Measurements from ENCODE around the gene GLI3. TPM values are rescaled to one million over a fixed set of nuclear protein-coding genes. Genes with fewer than 3 reads are reported as not detected.

GLI3 gene
- total RNA-seq, 1 donor from 2014 or later = 3.3 TPM

DNA sequence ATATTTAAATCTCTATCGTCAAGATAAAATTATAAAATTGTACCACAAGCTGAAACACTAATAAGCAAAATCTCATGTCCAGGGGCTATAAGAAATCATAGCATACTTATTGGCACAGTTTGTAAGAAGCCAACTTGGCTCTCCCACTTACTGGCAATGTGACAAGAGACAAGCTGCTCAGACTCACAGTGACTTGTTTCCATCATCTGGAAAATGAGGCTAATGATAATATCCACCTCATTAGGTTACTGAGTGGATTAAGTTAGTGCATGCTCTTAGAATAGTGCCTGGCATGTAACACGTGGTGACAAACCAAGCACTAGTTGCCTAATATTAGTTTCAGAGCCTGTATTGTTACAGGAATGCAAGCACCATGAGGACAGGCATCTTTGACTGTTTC lies 234.4 kb downstream of the GLI3 start:
- ATAC-seq (ENCODE audit: poor library complexity) = no peak
- no peak for DNase-seq
- intact Hi-C loops (cut with DNase I) = no loop called here

DNA sequence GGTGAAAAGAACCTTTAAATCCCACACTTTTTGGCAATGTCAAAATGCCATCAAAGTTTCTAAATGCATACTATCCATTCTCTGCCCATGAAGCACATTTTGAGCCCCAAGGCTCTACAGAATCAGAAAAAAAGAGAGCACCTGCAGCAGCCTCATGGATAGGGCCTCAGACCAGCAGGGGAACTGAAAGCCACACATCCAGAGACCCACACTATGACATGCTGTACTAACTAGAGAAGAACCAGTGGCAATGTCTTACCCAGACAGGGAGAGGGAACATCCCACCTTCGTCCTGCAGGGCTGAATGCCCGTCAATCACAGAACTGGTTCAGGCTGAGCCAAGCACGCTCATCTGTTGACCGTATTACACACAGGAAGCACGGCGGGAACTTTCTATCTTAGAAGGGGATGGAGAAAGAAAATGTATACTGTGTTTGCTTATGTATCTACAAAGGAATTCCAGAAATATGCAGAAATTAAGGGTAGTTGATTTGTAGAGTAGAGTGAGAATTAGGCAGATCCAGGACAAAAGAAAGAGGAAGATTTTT lies 237.2 kb downstream of the GLI3 start:
- intact Hi-C loops (cut with DNase I) = no loop called here
- DNase-seq = no peak
- ATAC-seq (ENCODE audit: poor library complexity) = no peak

DNA sequence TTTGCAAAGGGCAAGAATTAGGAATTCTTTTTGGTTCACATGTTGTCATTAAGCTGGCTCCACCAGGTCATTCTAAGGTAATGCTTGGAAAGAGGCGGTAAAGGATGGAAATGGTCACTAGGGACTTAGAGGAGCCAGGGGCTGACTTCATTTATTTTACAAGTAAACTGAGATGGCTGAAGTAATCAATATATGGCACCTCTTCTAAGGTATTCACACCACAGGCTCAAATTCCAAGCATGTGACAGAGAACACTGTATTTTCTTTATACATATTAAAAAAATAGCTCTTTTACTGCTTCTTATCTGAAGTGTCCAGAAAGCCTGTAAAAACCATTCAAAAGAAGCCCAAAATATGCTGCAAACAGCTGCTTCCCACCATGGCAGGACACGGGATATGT lies 239.0 kb downstream of the GLI3 start:
- DNase-seq (no peak), ATAC-seq (ENCODE audit: poor library complexity) (no peak)
- intact Hi-C loops (cut with DNase I) = no loop called here

DNA sequence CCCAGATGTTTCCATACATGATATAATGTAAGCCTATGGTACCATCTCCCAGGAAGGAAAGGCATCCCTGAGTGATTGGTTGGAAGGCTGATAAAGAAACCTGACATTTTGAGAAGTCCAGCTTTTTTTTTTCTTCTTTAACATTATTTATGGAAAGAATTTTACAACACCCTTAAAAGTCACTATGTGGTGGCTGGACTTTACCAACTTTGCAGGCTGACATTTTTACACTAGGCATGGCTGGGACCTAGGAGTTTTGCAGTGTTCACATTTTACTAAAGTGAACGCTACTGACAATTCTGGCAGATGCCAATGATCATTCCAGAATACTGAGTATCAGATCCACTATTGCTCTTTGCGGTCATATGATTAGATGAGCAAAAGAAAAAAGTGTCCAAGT lies 239.9 kb downstream of the GLI3 start:
- ATAC-seq (ENCODE audit: poor library complexity) (no peak), DNase-seq (no peak)
- intact Hi-C loops (cut with DNase I) = no loop called here

DNA sequence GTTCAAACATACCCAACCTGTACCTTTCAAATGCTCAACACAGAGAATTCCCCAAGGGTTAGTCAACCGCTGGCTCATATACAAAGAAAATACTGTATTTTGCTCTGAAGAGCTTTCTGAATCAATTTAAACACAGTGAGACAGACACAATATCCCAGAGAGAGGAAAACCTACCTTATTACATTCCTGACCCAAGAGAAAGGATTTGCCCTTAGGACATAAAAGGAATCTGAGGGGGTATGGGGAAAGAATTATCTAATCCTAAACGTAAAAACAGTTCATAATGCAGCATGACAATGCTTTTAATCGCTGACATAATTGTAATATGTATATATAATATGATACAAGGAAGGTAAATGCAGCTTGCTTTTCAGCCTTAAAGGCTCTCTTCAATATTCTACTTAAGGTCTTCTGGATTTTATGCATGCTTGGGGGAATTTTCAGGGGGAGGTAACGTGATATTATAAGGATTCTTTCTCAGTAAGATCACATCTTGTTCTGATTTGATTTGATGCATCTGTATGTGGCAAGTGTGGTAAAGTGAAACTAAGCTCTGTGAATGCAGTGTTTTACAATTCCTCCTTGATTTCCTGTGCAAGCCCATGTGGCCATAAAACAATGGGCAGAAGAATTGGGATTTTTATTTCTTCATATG lies 240.5 kb downstream of the GLI3 start:
- DNase-seq = no peak
- no peak for ATAC-seq (ENCODE audit: poor library complexity)
- intact Hi-C loops (cut with DNase I) = no loop called here

DNA sequence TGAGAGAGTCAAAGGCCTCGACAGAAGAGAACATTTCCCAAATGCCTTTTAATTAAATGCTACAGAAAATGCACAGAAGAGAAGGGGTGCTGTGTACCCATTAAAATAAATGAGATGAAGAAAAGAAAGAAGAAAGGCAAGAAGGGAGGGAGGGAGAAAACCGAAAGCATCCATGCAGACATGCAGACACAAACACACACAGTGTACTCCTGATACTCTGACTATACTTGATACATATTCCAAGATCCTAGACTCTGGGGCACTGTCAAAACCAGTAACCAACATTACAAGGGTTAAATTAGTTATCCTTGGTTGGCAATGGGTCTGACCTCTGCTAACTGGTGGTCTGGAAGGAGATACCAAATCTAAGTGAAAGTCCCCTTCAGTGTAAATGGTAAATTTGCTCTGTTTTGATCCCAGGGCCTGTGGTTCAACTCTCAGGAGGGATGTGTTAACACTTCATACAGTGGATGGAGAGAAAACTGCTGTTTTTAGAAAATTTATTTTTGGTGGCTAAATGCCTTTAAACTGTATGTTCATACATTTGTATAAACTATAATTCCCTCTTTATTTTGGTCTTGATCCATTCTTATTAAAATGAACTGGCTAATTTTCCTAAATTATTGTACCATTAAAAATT lies 241.3 kb downstream of the GLI3 start:
- intact Hi-C loops (cut with DNase I) = no loop called here
- peak; percentile 51 for ATAC-seq (ENCODE audit: poor library complexity)
- no peak for DNase-seq

DNA sequence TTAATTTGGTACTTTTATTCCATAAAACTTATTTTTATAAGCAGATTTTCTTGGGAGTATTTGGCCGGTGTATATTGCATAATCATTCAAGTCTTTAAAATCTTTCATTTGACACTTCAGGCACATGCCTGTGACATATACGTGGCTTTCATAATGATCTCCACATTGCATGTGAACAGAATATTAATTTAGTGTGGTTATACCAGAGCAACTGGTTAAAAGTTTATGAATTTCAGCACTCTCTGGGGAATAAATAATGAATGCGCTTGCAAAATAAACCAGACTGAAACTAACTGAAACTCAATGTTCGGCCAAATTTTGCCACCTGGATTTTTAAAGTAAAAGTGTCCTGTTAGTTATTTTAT lies 242.3 kb downstream of the GLI3 start:
- no peak for DNase-seq
- intact Hi-C loops (cut with DNase I) = no loop called here
- peak; percentile 10 for ATAC-seq (ENCODE audit: poor library complexity)

DNA sequence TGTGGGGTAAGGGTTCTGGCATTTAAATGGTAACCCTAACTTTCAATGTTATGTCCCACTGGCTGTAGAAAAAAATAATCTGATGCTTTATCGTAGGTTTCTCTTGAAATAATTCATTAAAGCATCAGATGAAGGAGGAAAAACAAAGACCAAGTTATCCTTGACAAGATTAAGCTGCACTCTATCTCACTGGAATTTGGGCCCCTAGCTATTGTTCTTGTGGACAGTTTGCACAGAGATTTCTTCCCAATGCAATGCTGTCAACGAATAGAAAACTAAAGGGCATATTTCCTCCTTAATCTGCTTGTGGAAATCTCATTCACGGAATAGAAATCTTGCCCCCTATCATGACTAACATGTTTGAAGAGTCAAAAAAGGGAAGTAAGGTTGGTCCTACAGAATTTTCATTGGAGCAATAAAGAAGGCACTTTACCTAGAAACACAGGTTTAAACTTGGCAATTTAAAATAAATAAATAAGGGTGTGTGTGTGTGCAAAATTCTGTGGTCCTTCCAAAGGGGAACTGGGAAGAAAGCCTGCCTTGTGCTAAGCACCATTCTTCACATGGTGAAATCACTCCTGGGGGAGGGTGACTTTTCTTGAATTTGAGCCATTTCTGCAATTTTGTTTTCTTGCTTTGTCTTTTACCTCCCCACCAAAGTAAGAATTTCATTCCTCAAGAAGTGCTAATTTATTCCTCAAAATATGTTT lies 242.8 kb downstream of the GLI3 start:
- DNase-seq (no peak), ATAC-seq (ENCODE audit: poor library complexity) (peak; percentile 58)
- intact Hi-C loops (cut with DNase I) = no loop called here

DNA sequence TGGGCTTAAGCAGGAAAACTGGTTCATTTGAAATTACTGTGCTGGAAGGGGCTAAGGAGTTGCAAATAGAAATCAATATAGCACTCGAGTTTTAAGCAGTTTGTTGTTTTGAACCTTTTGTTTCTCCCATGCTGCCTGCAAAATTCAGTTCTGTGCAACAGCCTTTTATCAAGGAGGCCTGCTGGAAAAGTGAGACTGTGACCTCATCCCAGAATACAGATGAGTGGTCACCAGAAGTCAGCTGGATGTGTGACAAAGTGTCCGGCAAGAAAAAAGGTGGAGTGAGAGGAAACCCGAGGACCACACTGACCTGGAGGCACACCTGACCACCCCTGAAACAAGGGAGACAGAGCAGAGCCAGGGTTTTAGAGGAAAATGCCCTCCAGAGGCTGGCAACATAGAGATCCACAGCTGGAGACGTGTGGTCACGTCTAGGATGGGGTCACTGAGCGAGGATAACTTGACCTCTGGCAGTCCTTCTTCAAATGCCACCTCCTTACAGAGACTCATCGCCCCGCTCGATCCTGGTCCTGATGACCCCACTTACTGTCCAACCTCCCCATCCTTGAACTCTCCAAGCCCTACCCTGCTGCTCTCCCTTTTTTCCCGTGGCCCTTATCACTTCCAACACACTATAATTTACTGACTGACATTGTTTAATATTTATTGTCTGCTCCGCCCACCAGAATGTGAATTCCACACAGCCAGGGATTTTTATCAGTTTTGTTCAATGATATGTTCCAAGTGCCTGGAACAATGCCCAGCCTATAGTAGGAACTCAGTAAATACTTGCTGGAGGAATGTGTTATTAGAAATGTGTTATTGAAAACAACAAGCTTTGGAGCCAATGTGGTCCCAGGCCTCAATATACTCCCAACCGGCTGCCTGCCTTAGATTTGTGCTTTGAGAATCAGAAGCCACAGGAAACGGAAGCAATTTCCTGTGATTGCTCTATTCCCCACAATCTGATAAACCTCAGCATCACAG lies 243.8 kb downstream of the GLI3 start:
- no peak for ATAC-seq (ENCODE audit: poor library complexity)
- DNase-seq = no peak
- intact Hi-C loops (cut with DNase I) = no loop called here

DNA sequence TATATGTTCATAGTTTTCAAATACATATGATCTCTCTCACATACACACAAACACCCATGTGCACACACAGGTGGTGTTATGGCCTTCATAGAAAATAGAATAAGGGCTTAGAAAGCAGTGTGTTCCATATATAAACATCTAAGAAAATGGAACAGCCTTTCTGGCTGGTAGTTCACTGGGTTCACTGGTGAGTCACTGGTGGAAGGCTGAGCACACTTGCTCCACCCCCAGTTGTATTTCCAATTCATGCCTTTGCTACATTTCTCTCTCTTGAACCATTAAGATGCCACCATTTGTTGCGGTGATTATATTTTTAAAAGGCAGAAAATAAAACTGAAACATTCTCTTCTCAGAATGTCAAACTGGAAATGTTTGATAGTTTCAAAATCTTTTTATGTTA lies 252.1 kb downstream of the GLI3 start:
- DNase-seq (no peak), ATAC-seq (ENCODE audit: poor library complexity) (no peak)
- intact Hi-C loops (cut with DNase I) = no loop called here

DNA sequence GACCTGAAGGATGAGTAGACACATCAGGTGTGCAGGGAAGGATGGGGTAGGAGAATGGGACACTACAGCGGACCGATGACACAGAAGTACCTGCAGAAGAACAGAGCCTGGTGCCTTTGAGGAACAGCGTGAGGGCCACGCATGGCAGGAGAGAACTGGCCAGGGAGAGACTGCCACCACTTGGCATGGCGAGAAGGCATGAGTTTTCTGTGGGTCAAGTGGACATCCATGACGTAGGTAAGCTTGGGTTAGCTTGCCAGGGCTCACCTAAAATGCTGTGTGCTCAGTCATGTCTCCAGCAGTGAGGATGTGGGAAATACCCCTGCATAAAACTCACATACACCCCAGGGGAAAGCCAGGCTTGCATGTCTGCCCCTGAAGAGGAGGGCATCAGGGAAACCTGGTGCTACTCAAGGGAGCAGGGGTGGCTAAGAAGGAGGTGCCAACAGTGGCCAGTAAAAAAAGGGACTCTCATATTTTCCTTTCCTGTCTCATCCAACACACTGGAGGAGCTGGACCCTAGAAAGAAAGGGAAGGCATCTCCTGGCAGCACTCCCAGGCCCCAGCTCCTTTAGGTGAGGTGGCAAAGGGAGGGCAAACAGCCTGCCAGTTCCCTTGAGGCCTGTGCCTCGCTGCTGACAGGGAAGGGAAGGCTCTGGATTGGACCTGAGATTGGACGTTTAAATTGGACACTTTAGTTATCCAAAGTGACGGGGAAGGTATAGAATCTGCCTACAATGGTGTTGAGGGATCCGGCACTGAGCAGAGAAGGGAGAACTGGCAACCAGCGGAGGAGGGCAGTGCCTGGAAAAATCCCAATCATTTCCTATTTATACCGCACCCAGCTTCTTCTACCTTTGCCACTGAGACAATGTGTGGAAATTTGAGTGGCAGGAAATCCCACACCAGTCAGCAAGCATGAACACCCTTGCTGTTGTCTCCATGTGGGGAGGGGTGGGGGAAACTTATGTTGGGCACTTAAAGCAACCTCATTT lies 255.7 kb downstream of the GLI3 start:
- DNase-seq (no peak), ATAC-seq (ENCODE audit: poor library complexity) (peak; percentile 54)
- intact Hi-C loops (cut with DNase I) = no loop called here

DNA sequence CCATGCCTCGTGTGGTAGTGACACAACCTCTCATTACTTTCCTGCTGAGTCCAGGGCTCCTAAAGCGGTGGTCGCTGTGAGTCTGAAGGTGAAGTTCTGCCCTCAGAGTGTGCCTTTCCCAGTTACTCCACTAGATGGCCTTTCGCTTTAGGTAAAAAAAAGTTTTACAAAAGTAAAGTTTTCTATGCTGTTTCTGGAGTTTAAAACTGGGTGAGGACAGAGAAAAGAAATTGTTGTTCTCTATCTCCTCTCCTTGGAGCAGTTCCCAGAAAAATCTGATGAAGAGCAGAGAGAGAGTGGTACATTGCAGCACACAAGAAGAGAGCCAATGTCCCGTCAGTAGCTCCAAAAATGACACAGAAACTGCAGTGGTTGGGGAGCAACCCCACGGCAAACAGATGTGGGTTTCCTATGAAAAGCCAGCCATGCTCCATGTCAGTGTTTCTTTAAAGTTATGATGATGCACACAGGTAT lies 257.1 kb downstream of the GLI3 start:
- ATAC-seq (ENCODE audit: poor library complexity) (peak; percentile 47), DNase-seq (no peak)
- intact Hi-C loops (cut with DNase I) = loop anchor here (5.0 to 10.0 kb wide), 2 partner anchors 38 to 855 kb away; no protein-coding TSS in a partner anchor

DNA sequence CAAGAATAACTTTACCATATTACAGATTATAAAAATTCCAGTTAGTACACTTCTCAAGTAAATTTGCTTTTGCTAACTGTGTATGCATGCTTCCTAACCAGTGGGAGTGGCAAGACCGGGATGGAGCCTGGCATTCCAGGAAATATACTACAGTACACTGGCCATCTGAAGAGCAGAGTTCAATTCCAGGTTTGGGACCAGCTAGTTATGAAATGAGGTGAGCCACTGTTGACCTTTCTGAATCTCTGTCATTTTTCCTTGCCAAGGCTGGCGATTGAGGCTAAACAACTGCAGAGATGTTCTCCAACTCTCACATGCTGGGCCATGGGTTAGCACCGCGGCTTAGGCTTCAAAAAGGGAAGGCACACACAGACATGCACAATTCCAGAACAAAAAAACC lies 258.2 kb downstream of the GLI3 start:
- DNase-seq = no peak
- no peak for ATAC-seq (ENCODE audit: poor library complexity)
- intact Hi-C loops (cut with DNase I) = loop anchor here (5.0 to 10.0 kb wide), 2 partner anchors 37 to 856 kb away; no protein-coding TSS in a partner anchor

DNA sequence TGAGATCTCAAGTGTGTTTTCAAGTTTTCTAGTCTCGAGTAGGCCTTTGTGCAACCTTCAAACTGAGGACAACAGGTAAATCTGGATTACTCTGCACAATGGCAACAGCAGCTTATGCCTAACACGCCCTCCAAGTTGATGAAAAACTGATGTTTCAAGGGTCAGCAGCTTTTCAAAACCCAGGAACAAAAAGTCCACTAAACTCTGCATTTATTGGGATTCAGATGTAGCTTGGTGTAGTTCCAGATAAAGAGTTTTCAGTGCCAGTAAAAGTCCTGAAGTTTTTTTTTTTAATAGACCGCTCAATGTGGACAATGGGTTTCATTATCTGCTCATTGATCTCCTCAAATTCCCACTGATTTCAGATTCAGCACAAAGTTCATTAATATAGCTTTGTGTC lies 259.3 kb downstream of the GLI3 start:
- intact Hi-C loops (cut with DNase I) = loop anchor here (5.0 to 10.0 kb wide), 2 partner anchors 35 to 857 kb away; no protein-coding TSS in a partner anchor
- DNase-seq (no peak), ATAC-seq (ENCODE audit: poor library complexity) (no peak)

DNA sequence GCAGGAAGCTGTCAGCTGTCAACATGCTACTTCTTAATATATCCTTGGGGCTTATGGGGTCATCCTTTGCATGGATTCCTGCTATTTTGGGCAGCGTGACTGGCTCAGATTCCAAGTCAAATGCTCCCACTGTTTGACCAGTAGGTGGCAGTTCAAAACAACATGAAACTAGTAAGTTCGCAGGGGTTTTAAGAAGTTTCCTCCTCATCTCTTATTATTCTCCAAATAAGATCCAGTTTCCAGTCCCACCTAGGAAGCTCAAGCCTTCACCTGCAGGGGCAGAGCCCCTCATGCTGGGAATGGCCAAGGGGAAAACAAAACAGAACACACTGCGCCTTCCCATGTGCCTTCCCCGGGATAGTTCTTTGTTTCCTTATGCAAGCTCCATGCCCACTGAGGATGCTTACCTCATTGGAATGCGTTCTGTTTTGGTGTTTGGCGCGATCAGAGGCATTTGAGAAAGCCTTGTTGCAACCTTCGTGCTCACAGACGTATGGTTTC lies 259.8 kb downstream of the GLI3 start:
- intact Hi-C loops (cut with DNase I) = loop anchor here (5.0 to 10.0 kb wide), 2 partner anchors 35 to 858 kb away; no protein-coding TSS in a partner anchor
- ATAC-seq (ENCODE audit: poor library complexity) = peak; percentile 80
- no peak for DNase-seq

DNA sequence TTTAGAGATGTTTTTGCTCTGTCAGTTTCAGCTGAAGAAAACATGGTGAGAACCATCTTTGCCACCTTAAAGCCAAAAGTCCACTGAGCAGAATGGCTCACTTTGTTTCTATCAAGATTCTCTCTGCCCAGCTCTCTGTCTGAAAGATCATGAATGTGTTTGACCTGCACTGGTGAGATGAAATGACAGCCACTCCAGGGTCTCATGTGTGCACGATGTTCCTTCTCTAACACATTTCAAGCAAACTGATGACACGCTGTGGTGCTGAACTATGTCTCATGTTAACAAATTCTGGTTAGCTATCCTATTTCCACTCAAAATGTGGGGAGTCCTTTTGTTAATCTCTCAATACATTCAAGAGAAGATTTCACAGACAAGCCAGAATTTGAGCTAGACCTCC lies 260.6 kb downstream of the GLI3 start:
- ATAC-seq (ENCODE audit: poor library complexity) = no peak
- intact Hi-C loops (cut with DNase I) = loop anchor here (5.0 to 10.0 kb wide), 2 partner anchors 34 to 858 kb away; no protein-coding TSS in a partner anchor
- no peak for DNase-seq

DNA sequence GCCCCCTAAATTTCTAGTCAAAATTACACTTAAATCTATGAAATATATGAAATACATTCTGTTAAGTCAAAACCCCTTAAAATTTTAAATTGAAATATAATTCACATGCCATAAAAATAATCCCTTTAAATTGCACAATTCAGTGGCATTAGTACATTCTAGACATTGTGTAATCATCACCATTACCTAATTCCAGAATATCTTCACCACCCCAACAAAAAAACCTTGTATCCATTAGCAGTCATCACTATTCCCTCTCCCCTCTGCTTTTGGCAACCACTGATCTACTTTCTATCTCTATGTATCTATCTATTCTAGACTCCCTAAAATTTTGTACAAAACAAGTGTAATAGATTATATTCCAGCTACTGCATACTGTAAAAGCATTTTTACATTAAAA lies 261.2 kb downstream of the GLI3 start:
- intact Hi-C loops (cut with DNase I) = loop anchor here (5.0 to 10.0 kb wide), 2 partner anchors 34 to 859 kb away; no protein-coding TSS in a partner anchor
- no peak for DNase-seq
- no peak for ATAC-seq (ENCODE audit: poor library complexity)
